Activated gamma-delta T cell (primary cell): ENCODE measurements around the gene SLC27A2.

ENCODE experiments used
- DNase-seq: peaks from one replicate; lab custom pipeline; 2025; lab: John Stamatoyannopoulos, UW

Gene SLC27A2

DNA sequence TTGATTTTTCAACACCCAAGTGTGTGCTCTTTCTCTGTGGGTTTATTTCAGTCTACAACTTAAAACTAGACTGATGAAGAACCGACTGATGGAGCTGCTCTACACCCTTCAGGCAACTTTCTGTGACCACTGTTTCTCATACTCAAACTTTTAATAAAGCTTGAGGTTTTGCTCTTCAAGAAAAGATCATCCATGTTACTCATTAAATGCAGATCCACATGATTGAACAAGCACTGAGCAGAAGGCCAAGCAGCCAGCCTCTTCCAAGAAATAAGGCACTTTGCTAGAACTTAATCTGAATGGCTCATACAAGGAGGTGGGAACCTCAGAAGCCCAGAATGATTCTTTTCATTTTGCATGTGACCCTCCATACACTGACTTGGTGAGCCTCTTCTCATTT is 8.7 kb downstream of the SLC27A2 start:
- DNase-seq, result no peak

- no peak for DNase-seq
These were observed 10.2 kb downstream of the SLC27A2 start for GRCh38 chr15:50192164-50192563.

DNA sequence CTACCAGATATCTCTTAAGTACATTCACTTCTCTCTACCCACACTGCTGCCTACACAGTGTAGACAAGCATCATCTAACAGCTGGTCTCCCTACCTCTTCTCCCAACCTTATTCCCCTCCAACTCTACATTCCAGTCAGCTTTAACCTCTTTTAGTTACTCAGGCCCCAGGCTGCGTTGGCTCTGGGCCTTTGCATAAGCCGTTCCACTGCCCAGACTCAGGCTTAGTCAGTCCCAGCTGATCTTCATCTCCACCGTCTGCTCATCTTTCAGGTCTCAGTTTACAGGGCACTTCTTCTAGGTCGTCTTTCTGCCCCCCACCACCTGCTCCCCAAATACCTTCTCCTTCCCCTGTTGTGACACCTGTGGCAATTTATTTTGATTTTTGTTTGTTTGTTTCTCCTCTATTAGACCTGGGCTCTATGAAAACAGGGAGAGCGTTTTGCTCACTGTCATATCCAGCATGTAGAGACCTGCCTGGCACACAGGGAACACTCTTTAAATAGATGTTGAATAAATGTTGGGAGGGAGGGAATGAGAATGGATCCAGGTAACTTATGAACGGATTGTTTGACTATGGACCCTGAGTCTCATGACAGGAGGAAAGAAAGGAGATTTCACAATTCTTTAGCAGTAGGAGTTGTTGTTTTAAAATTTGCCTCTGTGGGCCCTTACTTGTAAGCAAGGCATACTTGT is 11.1 kb downstream of the SLC27A2 start:
- DNase-seq, result no peak

DNA sequence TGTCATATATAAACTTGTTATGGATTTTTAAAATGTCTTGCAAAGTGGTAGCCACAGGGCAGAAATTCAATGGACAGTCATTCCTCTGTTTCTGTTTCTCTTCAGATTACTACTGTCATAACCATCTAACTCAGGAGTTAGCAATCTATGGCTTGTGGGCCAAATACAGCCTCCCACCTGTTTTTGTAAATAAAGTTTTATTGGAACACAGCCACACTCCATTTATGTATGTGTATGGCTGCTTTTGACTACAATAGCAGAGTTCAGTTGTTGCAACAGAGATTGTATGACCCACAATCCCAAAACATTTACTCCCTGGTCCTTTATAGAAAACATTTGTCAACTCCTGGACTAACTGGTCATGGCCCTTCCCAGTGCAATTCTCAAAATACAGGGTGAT is 20.0 kb downstream of the SLC27A2 start:
- DNase-seq, result no peak

DNA sequence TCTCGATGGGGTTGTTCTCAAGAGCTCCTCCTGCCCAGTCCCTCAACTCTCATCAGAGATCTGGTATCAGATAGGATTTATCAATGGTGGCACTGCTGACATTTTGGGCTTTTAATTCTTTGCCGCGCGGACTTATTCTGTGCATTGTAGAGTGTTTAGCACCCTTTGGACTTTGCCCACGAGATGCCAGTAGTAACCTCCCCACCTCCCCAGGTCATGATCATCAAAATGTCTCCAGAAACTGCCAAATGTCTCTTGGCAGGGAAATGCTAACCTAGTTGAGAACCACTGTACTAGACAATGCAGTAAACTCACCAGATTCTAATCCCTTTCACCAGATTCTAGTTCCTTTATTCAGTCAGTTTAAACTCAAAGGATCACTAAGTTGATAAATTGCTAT is 24.0 kb downstream of the SLC27A2 start:
- DNase-seq, result no peak

- DNase-seq, result no peak
These were observed 27.8 kb downstream of the SLC27A2 start for GRCh38 chr15:50209809-50210208.

- no peak for DNase-seq
These were observed 28.6 kb downstream of the SLC27A2 start for GRCh38 chr15:50210462-50211157.

DNA sequence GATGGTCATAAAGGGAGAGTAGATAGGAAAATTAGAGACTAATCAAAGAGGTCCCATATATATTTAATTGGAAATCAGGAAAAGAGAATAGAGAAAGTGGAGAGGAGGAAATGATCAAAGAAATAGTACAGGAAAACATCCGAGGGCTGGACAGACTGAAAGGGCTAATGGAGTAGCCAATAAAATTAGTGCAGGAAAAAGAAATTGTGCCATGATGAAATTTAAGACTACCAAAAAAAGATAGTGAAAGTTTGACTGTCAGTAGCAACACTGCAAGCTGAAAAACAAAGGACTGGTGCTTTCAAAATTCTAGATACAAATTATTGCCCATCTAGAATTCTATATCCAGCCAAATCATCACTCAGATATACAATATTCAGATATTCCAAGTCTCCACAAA is 36.3 kb downstream of the SLC27A2 start:
- DNase-seq, result no peak

DNA sequence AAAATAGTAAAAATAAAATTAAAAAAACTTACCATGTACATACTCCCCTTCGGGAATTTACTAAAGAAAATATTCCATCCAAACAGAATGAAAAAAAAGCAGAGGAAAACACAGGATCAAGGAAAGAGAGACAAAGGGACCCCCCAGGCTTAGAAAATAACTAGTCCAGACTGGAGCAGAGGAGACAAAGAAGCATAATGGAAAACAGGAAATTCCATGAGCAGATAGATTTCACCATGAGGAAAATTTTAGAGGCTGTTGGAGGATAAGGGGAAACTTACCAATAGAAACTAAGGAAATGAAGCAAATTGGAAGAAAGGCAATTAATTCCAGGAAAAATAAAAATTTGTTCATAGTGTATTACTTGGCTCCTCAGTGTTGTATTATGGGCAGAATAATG is 36.7 kb downstream of the SLC27A2 start:
- DNase-seq, result no peak

GRCh38 chr15:50219820-50220219 is 37.8 kb downstream of the SLC27A2 start:
- DNase-seq, result no peak

DNA sequence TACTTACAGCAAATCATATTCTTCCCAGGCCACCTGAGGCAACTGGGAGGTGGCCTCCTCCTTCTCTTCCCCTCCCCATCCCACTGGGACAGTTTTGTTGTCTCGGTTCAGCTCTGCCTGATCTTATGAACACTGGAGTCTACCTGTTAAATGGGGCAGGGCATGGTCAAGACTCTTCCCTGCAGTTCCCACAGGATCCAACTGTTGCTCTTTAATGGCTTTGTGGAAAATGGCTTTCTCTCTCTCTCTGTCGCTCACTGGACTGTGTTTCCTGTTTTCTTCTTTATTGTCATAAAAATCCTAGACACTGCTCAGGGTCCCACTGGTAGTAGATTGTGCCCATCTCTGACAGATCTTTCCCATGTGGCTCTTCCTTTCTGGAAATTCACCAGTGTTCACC is 40.2 kb downstream of the SLC27A2 start:
- DNase-seq, result no peak

GRCh38 chr15:50224606-50225005 is 42.6 kb downstream of the SLC27A2 start:
- no peak for DNase-seq

GRCh38 chr15:50225057-50225456 is 43.1 kb downstream of the SLC27A2 start:
- DNase-seq, result no peak

- DNase-seq, result no peak
These were observed 43.9 kb downstream of the SLC27A2 start for GRCh38 chr15:50225938-50226337.

- no peak for DNase-seq
These were observed 45.1 kb downstream of the SLC27A2 start for GRCh38 chr15:50227076-50227475.

DNA sequence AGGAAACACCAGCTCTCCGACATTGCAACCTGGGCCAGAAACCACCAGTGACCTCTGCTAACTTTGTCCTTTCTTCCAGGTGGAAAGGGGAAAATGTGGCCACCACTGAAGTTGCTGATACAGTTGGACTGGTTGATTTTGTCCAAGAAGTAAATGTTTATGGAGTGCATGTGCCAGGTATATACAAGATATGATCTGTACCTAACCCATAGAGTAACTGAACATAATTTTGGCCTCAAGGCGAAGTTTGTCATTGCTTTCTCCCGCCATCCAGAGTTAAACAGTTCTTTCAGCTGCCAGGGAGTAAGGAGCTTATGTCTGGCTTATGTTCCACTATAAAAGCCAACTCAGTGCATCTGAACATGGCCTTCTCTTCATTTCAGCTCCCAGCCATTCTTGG is 46.9 kb downstream of the SLC27A2 start:
- no peak for DNase-seq

DNA sequence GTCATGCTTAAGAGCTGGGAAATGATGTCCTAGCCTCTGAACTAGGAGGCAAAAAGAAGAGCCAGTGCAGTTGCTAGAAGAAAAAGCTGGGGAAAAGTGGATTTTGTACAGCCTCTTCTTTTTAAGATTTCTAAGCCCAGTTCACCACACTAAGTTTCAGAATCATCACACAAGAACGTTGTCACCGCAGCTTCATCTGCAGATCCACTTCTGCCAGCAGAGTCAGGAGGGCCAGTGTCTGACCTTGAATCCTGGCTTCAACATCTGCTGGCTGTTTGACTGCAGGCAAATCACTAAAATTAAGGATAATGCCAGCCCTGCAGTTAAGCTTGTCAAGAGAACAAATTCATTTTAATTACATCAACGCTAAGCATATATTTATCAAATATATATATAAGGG is 47.3 kb downstream of the SLC27A2 start:
- DNase-seq, result no peak

DNA sequence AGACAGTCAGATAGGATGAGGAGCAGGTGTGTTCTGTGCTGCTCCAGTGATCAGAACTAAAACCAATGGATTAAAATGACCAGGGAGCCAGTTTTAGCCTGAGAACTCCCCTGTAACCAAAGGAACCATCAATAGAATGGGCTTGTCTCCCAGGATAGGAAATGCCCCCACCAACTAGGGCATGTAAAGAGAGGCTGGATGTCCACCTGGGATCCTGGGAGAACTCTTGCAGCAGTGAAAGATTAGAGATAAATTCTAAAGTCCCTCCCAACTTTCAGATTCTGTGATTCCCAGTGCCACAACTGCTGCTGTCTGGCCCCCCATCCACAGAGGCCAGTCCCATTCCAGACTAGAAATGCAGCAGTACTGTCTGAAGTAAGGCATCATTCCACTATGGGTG is 49.8 kb downstream of the SLC27A2 start:
- no peak for DNase-seq

DNA sequence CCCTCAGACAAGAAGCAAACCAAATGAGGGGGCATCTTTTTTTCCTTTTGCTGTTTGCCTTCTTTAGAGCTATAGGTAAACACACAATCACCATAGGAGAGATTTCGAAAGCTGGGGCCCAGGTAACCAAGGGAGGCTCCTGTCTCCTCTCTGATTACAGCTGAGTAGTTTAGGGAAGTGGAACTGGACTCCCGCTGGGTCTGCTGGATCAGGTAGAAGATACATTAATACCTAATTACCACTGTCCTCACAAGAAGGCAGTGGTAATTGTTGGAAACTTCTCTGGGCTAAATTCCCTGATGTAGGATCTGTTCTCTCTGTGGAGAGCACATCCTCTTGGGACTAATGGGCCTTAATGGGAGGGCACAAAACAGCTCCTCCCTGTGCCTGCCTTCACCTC is 50.8 kb downstream of the SLC27A2 start:
- no peak for DNase-seq

DNA sequence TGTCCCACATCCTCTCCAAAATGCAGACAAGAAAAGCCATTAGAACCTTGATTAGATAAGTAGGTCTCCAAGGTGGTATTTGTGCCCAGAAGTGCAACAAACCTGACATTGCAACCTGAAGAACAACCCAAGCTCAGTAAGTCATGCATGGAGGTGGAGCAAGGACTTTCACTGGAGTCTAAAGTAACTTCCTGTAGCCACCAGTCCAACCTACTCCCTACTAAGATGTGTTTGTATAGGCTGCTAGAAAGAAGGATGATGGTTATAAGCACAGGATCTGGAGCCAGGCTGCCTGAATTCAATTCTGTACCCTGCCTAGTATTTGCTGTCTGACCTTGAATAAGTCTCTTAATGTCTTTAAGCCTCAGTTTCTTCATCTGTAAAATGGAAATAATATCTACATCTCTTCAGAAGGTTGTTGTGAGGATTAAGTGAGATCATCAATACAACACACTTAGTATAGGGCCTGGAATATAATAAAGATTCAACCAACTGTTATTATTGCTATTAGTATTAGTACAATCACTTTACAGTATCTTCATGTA is 51.3 kb downstream of the SLC27A2 start:
- no peak for DNase-seq

GRCh38 chr15:50234764-50235163 is 52.8 kb downstream of the SLC27A2 start:
- DNase-seq, result no peak

DNA sequence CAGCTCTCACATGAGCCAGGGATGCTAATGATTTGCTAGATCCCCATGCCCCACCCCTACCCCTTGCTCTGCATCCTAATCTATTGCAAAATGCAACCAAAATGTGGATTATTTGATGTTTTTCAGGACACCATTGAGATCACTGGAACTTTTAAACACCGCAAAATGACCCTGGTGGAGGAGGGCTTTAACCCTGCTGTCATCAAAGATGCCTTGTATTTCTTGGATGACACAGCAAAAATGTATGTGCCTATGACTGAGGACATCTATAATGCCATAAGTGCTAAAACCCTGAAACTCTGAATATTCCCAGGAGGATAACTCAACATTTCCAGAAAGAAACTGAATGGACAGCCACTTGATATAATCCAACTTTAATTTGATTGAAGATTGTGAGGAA is 53.8 kb downstream of the SLC27A2 start:
- DNase-seq, result no peak

- DNase-seq, result no peak
These were observed 54.4 kb downstream of the SLC27A2 start for GRCh38 chr15:50236433-50236832.

- no peak for DNase-seq
These were observed 56.3 kb downstream of the SLC27A2 start for GRCh38 chr15:50238255-50238654.
